ENCODE data around the gene CASP8.
A peak's percentile ranks its signal among the peaks of the same experiment; 100 is the strongest.
"Not testable (repeated sequence)": the region's sequence is repeated elsewhere in the genome, so short reads cannot be mapped to it uniquely, and the experiment has no call there.

Gene CASP8

DNA sequence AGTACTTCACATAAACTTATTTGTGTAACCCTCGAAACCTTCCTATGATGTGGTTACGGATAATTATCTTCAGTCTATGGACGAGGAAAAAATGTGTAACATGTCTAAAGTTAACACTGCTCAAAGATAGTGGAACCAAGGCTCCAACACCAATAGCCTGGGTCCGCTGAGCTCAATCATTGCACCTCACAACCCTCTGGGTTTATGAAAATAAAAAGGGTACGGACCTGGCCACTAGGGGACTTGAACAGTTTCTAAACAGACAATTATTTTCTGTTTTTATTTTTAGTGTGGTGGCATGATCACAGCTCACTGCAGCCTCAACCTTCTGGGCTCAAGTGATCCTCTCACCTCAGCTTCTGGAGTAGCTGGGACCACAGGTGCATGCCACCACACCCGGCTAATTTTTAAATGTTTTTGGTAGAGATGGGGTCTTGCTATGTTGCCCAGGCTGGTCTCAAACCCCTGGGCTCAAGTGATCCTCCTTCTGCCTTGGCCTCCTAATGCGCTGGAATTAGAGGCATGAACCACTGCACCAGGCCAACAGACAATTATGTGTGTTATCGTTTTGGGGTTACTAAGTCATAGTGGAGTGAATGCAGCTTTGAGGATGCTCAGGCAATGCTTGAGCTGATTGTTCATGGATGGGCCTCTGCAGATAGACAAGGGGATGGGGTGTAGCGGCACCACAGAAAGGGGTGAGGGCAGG is 10.1 kb downstream of the CASP8 start:
- no peak for DNase-seq

DNA sequence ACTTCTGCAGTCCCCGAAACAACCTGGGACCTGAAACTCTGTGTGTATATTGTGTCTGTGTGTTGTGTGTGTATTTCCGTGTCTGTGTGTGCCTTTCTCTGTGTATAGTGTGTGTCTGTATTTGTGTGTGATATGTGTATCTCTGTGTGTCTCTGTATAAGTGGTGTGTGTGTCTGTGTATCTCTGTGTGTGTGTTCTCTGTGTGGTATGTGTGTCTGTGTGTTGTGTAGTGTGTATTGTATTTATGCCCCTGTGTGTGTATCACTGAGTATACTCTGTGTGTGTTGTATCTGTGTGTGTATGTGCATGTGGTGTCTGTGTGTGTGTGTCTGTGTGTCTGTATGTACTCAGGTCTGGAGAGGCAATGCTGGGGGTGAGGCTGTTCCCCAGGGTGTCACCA is 11.6 kb downstream of the CASP8 start:
- DNase-seq = no peak

DNA sequence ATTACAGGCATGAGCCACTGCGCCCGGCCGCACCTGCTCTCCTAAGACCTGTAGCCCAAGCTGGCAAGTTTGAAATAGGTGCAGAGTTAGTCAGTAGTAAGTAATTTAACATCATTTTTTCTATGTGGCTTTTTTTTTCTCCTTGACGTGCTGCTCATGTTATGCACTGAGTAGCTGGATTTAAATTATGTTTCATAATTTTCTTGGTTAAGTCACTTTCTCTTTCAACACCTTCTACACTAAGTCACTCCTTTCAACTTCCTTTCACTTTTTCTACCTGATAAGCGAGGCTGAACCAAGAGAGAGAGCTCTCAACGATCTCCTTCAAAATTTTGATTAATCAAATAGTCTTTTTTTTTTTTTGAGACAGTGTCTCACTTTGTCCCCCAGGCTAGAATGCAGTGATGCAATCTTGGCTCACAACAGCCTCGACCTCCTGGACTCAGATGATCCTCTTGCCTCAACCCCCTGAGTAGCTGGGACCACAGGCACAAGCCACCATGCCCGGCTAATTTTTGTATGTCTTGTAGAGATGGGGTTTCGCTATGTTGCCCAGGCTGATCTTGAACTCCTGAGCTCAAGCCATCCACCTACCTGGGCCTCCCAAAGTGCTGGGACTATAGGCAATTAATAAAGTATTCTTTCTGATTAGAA is 13.1 kb downstream of the CASP8 start:
- DNase-seq = no peak

DNA sequence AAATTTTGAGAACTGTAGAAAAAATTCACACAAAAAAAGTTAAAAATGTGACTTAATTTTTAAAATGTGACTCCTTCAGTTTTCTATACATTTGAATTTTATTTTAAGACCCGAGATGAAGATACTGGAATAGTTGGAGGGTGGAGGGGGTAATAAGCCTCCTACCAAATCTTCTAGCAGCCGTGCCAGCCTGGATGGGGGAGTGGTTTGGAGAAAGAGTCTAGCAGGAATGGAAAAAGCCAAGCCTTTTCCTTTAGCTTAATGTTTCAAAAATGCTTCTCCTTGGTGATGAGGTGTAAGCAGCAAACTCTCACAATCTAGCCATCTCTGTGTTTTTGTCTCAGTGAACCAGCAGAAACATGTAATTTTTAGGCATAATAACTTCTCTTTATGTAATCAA is 14.7 kb downstream of the CASP8 start:
- DNase-seq = no peak

DNA sequence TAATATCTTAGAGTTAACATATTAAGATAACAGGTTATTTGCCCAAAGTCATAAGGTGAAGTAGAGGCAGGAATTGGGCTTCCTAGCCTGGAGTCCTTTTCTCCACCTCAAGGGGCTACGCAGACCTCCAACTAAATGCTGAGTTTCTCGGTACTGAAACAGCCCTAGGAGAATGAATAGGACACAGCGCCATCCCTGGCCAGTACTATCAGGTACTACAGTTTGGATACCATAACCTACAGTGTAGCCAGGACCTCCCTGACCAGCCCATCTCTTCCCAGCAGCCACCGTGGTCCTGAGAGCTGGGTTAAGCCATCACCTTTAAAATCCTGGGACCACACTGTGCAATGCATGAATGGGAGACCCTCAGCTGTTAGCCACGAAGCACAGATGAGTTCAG is 15.7 kb downstream of the CASP8 start:
- no peak for DNase-seq

DNA sequence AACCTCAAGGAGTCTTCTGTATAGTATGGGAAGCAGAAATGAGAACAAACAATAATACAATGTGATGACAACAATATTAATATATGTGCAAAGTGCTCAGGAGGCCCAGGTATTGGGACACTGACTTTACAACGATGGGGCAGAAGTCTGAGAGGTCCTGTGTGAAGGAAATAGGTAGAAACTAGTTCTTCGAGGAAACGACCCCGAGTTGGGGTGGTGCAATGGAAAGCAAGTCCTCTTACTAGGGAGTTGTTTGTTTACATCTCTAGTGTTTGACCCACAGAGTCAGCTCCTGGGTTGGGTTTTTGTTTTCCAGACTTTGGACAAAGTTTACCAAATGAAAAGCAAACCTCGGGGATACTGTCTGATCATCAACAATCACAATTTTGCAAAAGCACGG is 16.2 kb downstream of the CASP8 start:
- no peak for DNase-seq

DNA sequence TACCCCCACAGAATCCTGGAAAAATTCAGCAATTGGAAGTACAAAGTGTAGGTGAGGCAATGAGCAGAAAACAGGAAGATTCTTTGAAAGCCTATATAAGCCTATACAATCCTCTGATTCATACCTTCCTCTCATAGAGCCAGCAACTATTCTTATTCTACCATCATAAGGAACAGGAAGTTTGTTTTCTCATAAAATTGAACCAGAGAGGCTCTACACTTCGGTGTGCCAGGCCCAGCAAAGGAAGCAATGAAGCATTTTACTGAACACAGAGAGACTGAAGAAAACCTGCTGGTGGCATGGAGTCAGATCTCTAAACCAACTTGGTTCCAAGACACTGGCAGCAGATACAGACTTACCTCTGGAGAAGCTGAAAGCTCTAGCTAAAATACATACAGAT is 18.7 kb downstream of the CASP8 start:
- DNase-seq = no peak

DNA sequence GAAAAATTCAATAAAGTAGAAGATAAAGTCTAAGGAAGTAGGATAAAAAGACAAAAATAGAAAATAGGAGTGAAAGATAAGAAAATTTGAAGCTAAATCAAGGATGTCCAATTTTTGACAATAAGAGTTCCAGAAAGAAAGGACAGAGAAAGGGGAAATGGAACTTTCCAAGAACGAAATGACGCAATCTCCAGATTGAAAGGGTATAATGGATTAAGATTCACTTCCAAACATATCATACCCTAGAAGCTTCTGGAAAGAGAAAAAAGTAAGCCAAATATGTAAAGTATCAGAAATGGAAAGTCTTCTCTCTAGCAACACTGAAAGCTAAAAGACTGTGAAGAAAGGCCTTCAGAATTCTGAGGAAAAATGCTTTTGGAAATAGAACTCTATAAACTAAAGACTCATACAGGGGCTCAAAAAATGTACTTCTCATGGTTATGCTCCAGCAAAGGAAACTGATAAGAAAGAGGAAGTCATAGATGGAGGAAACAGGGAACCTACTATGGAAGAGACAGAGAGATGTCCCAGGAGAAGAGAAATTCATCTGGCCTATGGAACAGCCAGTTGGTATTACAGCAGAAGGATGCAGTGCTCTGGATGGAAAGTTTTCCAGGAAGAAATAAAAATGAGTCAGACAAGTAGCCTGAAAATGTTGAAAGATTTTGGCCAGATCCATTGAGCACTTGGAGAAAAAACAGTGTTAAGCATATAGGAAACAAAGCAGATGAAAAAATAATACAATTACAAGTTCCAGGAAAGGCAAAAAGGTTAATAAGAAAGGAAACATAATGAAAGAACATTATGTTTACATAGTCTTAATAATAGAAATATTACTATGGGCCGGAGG is 20.1 kb downstream of the CASP8 start:
- DNase-seq = no peak

DNA sequence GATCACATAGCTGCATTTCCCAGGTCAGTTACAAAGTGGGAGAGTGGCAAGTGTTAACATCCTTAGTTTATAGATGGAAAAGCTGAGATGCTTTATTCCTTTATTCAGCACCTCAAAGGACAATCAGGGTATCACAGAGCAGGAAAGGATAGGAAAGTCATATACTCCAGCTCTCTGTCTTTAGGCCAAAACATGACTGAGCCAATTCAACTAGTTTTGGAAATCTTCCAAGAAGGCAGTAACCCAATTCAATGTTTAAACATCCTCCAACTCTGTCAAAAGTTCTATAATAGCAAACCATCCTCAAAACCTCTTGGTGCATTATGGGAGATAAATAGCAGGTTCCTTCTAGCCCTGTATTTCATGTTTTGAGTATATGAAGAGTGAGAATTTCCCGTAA is 25.2 kb downstream of the CASP8 start:
- DNase-seq = no peak

DNA sequence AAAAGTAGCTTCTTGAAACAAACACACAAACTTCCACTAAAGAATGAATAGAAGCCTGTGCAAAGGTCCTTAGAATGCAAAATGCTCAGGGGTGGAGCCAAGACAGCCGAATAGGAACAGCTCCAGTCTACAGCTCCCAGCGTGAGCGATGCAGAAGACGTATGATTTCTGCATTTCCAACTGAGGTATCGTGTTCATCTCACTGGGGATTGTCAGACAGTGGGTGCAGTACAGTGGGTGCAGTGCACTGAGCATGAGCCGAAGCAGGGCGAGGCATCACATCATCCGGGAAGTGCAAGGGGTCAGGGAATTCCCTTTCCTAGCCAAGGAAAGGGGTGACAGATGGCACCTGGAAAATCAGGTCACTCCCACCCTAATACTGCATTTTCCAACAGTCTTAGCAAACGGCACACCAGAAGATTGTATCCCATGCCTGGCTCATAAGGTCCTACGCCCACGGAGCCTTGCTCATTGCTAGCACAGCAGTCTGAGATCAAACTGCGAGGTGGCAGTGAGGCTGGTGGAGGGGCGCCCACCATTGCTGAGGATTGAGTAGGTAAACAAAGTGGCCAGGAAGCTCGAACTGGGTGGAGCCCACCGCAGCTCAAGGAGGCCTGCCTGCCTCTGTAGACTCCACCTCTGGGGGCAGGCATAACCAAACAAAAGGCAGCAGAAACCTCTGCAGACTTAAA is 30.3 kb downstream of the CASP8 start:
- not testable (repeated sequence) for DNase-seq

DNA sequence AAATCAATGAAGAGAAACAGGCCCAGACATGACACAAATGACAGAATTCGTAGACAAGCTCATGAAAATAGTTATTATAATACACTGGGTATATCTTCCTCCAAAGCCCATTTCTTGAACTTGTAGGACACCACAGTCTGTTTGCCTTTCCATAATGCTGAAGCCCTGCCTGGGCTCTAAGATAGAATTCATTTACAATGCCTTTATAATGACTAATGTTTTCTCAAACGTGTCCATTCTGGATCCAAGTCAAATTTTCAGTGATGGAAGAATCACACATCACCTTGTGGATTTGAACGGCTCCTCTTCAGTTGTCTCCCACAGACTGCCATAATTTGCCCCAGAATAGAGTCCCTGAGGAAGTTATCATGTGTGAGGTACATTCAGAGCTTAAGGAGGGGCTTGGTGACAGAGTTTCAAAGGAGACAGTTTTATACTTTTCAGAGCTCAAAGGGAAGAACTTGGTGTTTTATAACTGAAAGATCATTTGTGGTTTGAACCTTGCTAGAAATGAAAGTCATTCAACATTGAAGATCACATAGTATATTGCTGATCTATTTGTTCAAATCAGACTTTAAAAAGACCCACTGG is 38.2 kb downstream of the CASP8 start:
- DNase-seq = no peak

DNA sequence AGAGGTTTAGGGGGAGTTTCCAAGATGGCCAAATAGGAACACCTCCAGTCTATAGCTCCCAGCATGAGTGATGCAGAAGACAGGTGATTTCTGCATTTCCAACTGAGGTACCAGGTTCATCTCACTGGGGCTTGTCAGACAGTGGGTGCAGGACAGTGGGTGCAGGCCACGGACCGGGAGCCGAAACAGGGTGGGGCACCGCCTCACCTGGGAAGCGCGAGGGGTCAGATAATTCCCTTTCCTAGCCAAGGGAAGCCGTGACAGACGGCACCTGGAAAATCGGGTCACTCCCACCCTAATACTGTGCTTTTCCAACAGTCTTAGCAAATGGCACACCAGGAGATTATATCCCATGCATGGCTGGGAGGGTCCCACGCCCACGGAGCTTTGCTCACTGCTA is 39.6 kb downstream of the CASP8 start:
- DNase-seq = not testable (repeated sequence)

DNA sequence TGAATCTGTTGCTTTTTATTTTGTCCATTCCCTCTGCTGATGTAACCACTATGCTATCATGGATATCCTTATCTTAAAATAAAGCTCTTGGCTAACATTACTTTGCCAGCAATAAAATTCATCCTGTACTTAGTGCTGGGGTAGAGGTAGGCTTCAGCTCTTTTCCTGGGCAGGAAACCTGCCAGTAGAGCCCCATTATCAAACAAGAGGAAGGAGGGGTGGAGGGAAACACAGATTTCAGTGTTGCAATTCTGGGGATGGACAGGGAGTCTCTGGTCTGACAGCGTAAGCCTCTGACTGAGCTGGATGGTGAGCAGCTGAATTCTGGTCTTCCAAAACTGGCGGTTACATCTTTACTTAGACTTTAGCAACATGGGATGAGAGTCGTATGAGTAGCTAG is 47.5 kb downstream of the CASP8 start:
- DNase-seq = no peak

DNA sequence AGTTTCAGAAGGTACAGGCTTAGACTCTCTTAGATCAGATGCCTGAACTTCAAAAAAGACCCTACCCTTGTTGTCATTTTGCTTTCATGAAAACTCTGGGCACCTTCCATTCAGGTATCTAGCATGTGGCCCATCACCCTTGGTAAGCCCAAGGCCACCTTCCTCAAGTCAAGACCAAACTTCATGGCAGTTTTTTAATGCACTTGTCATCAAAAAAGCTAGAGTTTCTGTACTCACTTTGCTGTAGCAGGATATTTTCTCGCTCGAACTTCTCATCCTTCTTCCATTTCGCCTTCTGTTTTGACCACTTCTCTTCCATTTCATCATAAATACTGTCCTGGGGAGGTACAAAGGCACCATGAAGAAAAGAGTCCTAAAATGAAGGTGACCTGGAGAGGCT is 48.6 kb downstream of the CASP8 start:
- DNase-seq = no peak

DNA sequence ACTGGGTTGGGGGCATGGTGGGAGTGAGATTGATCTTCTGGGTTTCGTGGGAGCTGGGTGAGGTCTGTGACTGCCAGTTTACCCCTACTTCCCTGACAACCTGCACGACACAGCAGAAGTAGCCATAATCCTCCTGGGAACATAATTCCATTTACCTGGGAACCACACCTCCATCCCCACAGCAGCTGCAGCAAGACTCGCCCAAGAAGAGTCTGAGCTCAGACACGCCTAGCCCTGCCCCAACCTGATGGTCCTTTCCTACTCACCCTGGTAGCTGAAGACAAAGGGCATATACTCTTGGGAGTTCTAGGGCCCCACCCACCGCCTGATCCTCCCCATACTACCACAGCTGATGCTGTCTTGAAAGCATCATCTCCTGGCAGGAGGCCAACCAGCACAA is 53.0 kb downstream of the CASP8 start:
- no peak for DNase-seq

DNA sequence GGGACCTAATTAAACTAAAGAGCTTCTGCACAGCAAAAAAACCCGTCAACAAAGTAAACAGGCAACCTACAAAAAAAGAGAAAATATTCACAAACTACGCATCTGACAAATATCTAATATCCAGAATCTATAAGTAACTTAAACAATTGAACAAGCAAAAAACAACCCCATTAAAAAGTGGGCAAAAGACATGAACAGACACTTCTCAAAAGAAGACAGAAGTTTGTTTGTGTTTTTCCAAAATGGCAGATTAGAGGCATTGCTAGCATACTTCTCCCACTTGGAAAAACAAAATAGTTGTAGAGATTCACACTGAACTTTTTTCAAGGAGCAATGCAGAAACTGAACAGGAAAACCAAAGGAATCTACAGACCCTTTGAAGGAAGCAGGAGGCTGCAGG is 59.2 kb downstream of the CASP8 start:
- no peak for DNase-seq

DNA sequence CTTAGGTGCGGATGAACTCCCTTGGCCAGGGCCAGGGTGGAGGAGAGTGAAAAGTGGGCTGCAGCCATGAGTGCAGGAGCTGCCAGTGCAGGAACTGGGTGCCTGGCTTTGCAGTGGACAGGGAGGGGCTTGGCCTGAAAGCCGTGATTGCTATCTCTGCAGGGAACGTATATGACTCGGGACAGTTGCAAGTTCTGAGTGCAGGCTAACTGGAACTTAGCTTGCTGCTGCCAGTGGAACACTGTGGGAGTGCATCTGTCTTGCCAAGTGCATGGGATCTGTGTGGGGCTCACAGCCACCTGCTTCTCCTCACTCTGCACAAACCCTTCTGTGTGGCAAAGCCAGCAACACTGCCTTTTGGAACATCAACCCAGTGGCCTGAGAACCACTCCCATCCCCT is 59.9 kb downstream of the CASP8 start:
- DNase-seq = no peak

DNA sequence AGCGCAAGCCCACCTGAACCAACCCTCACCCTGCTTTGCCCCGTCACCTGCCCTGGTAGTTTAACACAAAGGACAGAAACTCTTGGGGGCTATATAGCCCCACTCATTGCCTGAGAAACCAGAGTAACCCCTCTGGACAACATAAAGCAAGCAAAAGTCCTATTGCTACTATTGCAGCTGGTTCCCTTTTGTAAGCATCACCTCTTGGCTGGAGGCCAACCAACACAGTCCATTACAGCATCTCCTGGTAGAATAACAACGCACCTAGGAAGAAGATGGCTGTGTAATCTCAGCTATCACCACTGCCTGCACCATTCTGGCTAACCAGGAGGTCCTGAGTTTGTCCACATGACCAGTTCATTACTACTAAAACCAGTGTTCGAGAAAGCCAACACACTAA is 60.4 kb downstream of the CASP8 start:
- DNase-seq = peak; percentile 41

DNA sequence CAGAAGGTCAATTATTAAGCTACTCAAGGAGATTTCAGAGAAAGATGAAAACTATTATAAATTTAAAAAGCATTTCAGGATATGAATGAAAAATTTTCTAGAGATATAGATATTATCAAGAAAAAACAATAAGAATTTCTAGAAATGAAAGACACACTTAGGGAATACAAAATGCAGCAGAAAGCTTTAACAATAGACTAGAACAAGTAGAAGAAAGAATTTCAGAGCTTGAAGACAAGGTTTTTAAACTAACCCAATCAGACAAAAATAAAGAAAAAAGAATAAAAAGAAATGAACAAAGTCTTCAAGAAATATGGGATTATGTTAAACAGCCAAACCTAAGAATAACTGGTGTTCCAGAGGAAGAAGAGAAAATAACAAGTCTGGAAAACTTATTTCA is 62.4 kb downstream of the CASP8 start:
- no peak for DNase-seq

DNA sequence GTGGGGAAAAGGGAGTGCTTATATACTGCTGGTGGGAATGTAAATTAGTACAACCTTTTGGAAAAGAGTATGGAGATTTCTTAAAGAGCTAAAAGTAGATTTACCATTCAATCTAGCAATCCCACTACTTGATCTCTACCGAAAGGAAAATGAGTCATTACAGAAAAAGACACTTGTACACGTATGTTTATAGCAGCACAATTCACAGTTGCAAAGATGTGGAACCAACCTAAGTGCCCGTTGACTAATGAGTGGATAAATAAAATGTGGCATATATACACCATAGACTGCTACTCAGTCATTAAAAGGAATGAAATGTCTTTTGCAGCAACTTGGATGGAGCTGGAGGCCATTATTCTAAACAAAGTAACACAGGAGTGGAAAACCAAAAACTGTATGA is 67.3 kb downstream of the CASP8 start:
- DNase-seq = no peak

DNA sequence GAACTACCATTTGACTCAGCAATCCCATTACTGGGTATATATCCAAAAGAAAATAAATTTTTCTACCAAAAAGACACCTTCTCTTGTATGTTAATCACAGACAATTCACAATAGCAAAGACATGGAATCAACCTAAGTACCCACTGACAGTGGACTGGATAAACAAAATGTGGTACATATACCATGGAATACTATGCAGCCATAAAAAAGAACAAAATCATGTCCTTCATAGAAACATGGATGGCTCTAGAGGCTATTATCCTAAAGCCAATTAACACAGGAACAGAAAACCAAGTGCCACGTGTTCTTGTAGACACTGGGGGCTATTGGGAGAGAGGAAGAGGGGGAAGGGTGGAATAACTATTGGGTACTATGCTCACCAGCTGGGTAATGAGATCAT is 69.1 kb downstream of the CASP8 start:
- DNase-seq = no peak
